ENCODE results near the gene PGA3.

DNA sequence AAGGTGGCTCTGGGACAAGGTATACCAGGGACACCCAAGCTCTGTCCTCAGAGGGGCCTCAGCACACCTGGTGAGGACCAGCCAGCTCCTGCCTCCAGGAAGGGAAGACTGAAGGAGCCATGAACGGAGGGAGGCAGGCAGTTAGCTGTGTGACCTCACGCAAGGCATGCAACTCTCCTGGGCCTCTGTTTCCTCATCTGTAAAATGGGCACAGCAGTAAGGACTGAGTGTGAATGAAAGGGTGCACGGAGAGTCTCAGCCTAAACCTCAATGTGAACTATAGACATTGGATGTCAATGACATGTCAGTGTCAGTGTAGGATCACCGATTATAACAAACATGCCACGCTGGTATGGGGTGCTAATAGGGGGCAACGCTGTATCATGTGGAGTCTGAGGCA lies 56.0 kb downstream of the PGA3 start:
- TF ChIP-seq, protein P1, sequence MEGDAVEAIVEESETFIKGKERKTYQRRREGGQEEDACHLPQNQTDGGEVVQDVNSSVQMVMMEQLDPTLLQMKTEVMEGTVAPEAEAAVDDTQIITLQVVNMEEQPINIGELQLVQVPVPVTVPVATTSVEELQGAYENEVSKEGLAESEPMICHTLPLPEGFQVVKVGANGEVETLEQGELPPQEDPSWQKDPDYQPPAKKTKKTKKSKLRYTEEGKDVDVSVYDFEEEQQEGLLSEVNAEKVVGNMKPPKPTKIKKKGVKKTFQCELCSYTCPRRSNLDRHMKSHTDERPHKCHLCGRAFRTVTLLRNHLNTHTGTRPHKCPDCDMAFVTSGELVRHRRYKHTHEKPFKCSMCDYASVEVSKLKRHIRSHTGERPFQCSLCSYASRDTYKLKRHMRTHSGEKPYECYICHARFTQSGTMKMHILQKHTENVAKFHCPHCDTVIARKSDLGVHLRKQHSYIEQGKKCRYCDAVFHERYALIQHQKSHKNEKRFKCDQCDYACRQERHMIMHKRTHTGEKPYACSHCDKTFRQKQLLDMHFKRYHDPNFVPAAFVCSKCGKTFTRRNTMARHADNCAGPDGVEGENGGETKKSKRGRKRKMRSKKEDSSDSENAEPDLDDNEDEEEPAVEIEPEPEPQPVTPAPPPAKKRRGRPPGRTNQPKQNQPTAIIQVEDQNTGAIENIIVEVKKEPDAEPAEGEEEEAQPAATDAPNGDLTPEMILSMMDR (conservative IDR thresholded peaks at IDR 0.05; ENCODE audit: low read length), result no peak
- no peak for TF ChIP-seq EZH2phosphoT487 (IDR thresholded peaks at IDR 0.05; ENCODE audit: borderline replicate concordance, low read depth, low read length)

Measured in OCI-LY7 (cell line).